Measurements from ENCODE around the gene CIAPIN1. TPM values are rescaled to one million over a fixed set of nuclear protein-coding genes. Genes with fewer than 3 reads are reported as not detected.
A peak's percentile ranks its signal among the peaks of the same experiment; 100 is the strongest.

Gene CIAPIN1
- 10 to 100 TPM; 53.3 to 53.4 TPM for total RNA-seq

DNA sequence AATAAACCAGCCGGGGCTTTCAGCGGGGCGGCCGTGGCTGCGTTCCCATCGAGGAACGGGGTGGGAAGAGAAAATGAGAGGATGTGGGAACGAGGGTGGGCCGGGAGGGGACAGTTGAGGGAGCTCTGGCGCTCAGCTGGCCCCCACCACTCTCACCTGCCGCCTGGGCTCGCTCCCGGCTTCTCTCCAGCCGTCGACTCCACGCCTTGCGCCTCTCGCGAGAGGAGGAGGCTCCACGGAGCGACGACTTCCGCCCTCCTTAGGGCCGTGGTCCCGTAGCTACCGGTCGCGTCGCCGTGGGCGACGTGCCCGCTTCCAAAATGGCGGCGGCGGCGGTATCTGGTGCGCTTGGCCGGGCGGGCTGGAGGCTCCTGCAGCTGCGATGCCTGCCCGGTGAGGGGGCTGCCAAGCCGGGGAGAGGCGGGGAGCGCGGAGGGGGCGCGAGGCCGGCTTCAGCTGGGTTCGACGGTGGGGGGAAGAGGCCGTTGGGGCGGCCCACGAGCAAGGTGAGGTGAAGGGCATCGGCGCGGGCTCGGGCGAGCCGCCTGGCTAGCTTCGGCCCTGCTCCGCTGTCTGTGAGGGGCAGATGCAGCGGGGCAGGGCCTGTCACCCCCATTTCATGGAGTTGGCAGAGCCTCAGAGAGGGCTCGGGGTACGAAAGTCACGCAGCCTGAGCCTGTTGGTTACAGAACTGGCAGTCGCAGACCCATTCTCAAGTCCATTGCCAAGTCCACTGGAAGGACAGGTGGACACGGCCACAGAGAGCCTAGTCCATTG, at the start of gene CIAPIN1, which contains the start of gene COQ9:
Gene CIAPIN1 (minus strand): TSS at position 200 of the 777 bp plus-strand sequence. CDS start 6,457 bp downstream, outside the sequence.
Gene COQ9 (plus strand): TSS at position 294 of the 777 bp plus-strand sequence. CDS start 27 bp downstream, at position 321.
- TF ChIP-seq CTCF (IDR thresholded peaks at IDR 0.05): no peak
- peak; percentile 99 for ATAC-seq

GRCh38 chr16:57493767-57494166, 46.6 kb upstream of the CIAPIN1 start:
- Mint-ChIP-seq H3K4me3 (no peak overlapping the region), H3K27ac (no peak overlapping the region), H3K4me1 (ENCODE audit: low read depth) (no peaks in the 10 kb centered on the region), H3K27me3 (no peaks in the 10 kb centered on the region), H3K36me3 (ENCODE audit: low read depth) (no peaks in the 10 kb centered on the region), H3K9me3 (no peaks in the 10 kb centered on the region)
- ChIA-PET POLR2A (no interaction called here), CTCF (no interaction called here)
- no peak for TF ChIP-seq CTCF (IDR thresholded peaks at IDR 0.05)
- ATAC-seq (no peak), DNase-seq (no peak)
- intact Hi-C loops (cut with micrococcal nuclease): no loop called here

More for the DNA sequence above, at the start of gene CIAPIN1, which contains the start of gene COQ9:
- POLR2A ChIA-PET: interaction anchor here (1.1 to 3.2 kb wide), 18 partner anchors 9 to 167 kb away, joined by 3 to 20 read pairs (median 6); partner anchors contain the start of genes DOK4 and POLR2C
- no peaks in the 10 kb centered on the region for H3K9me3 Mint-ChIP-seq
- H3K4me1 Mint-ChIP-seq (ENCODE audit: low read depth): peaks cover 47% of the 10 kb centered on the region
- H3K27me3 Mint-ChIP-seq: no peaks in the 10 kb centered on the region
- peak within 1 kb of the TSS; percentile 91 for H3K27ac Mint-ChIP-seq
- H3K4me3 Mint-ChIP-seq: peak within 1 kb of the TSS; percentile 94
- CTCF ChIA-PET: interaction anchor here (0.8 to 4.9 kb wide), 11 partner anchors 9 to 201 kb away, joined by 3 to 40 read pairs (median 7); partner anchors contain the start of gene POLR2C
- peak; percentile 95 for DNase-seq
- intact Hi-C loops (cut with micrococcal nuclease): no loop called here
- peaks cover 28% of the 10 kb centered on the region for H3K36me3 Mint-ChIP-seq (ENCODE audit: low read depth)

GRCh38 chr16:57489229-57489628, 42.0 kb upstream of the CIAPIN1 start:
- ATAC-seq: no peak
- no peak for TF ChIP-seq CTCF (IDR thresholded peaks at IDR 0.05)
- ChIA-PET POLR2A (interaction anchor here (1.1 to 1.6 kb wide), 3 partner anchors 11 to 29 kb away, joined by 3 to 4 read pairs (median 3); no protein-coding TSS in a partner anchor), CTCF (interaction anchor here (0.6 to 8.6 kb wide), 3 partner anchors 30 to 106 kb away, joined by 3 to 60 read pairs (median 3); no protein-coding TSS in a partner anchor)
- Mint-ChIP-seq H3K27me3 (no peaks in the 10 kb centered on the region), H3K27ac (no peak overlapping the region), H3K4me3 (no peak overlapping the region), H3K4me1 (ENCODE audit: low read depth) (peaks cover 22% of the 10 kb centered on the region), H3K9me3 (no peaks in the 10 kb centered on the region), H3K36me3 (ENCODE audit: low read depth) (no peaks in the 10 kb centered on the region)
- no peak for DNase-seq
- intact Hi-C loops (cut with micrococcal nuclease): loop anchor here (5.0 kb wide), 1 partner anchor 48 kb away; the partner anchor contains the start of gene CCDC102A

DNA sequence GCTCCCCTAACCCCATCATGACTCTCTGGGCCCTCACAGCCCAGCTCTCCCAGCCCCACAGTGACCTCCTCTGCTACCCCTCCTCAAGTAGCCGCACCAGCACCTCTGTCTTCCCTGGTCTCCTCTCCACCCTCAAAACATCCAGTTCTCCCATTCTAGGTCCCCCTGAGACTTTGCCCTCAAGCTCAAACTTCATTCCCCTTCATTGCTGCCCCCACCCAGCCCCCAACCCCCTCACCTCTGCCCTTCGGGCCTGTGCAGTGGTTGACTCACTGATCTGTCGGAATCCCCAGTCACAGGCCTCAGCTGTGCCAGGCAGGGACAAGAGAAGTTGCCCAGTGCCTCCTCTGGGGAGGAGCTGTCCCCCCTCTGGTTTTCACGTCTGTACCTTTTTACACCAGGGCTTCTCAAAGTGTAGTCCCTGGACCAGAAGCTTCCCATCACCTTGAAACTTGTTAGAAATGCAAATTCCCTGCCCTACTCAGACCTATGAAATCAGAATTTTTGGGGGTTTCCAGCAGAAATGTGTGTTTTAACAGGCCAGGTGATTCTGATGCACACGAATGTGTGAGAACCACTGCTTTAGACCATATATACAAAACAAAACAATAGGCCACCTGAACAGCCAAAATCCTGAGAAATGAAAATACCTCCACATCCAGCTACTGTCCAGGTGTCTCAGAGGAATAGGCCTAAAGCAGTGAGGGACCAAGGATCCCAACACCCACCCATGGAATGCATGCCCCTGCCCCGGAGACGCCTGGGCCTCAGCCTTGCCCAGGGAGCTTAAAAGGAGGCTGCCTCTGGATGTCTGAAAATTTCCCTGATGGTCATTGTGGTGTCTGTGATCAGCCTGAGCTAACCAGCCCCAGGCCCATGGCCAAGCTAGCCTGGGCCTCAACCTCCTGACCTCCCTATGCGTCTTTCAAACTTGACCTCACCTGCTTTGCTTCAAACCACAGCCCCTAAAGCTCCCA, 40.0 kb upstream of the CIAPIN1 start:
- peaks cover 22% of the 10 kb centered on the region for H3K4me1 Mint-ChIP-seq (ENCODE audit: low read depth)
- H3K27me3 Mint-ChIP-seq: no peaks in the 10 kb centered on the region
- CTCF ChIA-PET: interaction anchor here (0.9 to 8.6 kb wide), 12 partner anchors 11 to 162 kb away, joined by 3 to 60 read pairs (median 4); partner anchors contain the start of genes CCDC102A and POLR2C
- ATAC-seq: no peak
- DNase-seq: no peak
- no peaks in the 10 kb centered on the region for H3K9me3 Mint-ChIP-seq
- intact Hi-C loops (cut with micrococcal nuclease): loop anchor here (5.0 kb wide), 1 partner anchor 50 kb away; the partner anchor contains the start of gene CCDC102A
- TF ChIP-seq CTCF (IDR thresholded peaks at IDR 0.05): no peak
- POLR2A ChIA-PET: interaction anchor here (0.8 to 4.5 kb wide), 8 partner anchors 14 to 249 kb away, joined by 3 to 22 read pairs (median 3); partner anchors contain the start of genes CCDC102A, CIAPIN1, COQ9 and DRC7
- H3K4me3 Mint-ChIP-seq: peak overlapping the region; percentile 72
- H3K36me3 Mint-ChIP-seq (ENCODE audit: low read depth): no peaks in the 10 kb centered on the region
- peak overlapping the region; percentile 79 for H3K27ac Mint-ChIP-seq

All from activated CD8-positive, alpha-beta T cell treated with anti-CD3 and anti-CD28 coated beads for 36 hours (primary cell).